HL-60/S4 (cell line): Measurements from ENCODE around the gene INO80B.

Experiments
- in situ Hi-C: fragments of 300-500 bp; cut with MboI; formaldehyde crosslinking; loops from 2 replicates; pipeline ENCODE4 v1.14.3; 2022; ENCODE audit warnings: low sequenced_read_pairs

Gene INO80B

DNA sequence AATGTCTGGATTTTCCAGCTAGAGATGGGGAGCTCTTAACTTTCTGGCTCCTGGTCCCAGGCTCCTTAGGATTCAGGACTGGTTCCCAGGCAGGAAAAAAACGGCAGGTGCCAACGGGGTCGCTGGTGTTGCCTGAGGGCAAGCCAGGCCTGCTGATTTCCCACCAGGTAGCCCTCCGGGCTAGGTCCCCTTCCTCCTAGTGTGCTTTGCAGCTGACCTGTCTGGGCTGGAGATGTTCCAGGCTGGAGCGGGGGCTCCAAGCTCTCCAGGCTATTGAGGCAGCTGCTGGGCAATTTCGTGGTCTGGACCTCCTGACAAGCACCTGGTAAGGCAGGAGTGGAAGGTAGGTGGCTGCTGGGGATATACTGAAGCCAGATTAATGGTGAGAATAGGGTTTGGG lies 19.6 kb downstream of the INO80B start:
- in situ Hi-C loops: no loop called here

- in situ Hi-C loops: no loop called here
These were observed 20.0 kb downstream of the INO80B start for GRCh38 chr2:74474899-74475298.

GRCh38 chr2:74481431-74481830 lies 26.5 kb downstream of the INO80B start:
- in situ Hi-C loops: loop anchor here (10.0 kb wide), 1 partner anchor 103 kb away; no protein-coding TSS in a partner anchor

DNA sequence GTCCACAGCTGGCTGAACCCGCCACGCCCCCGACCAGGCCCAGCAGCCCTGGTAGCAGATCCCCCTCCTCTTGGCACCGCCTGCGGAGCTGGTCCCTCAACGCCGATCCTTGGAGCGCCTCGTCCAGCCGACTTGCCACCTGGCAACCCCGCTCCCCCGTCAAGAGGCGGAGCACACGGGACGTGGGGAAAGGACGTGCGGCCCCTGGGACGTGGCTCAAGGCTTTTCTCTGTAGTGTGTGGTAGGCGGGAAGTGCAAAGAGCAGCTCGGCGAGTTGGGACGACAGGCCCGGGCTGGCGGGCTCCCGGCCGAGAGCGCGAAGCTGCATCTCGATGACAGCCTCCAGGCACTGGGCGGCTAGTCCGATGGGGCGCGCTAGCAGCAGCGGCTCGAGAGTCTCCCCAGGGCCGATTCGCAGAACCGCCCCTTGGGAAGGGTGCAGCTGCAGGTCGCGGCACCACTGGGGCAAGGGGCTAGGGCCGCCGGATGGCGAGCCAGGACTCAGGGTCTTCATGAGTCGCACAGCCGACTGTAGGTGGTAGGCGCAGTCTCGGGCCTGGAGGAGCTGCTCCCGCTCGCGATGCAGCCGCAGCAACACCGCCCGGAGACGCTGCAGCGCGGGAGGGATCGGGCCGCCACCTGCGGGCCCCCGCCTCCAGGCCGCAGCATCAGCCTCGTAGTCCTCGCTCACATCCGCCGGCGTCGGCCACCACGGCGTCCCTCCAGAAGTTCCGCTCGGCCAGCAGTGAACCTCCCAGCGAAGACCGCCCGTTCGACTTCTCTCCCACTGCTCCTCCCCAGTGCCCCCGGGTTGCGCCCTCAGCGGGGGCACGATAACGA lies 27.3 kb downstream of the INO80B start:
- in situ Hi-C loops: loop anchor here (10.0 kb wide), 1 partner anchor 103 kb away; no protein-coding TSS in a partner anchor

- in situ Hi-C loops: loop anchor here (10.0 kb wide), 1 partner anchor 102 kb away; no protein-coding TSS in a partner anchor
These were observed 28.2 kb downstream of the INO80B start, which contains the start of the genes CCDC142 and TTC31 for GRCh38 chr2:74482801-74483674. TSS of gene CCDC142 (minus strand) at chr2:74482998. CDS start at chr2:74482837, 161 bp downstream. TSS of gene TTC31 (plus strand) at chr2:74483081. CDS start at chr2:74483096, 15 bp downstream.

- in situ Hi-C loops: loop anchor here (10.0 kb wide), 1 partner anchor 101 kb away; no protein-coding TSS in a partner anchor
These were observed 28.8 kb downstream of the INO80B start for GRCh38 chr2:74483675-74484164.

- in situ Hi-C loops: loop anchor here (10.0 kb wide), 1 partner anchor 99 kb away; no protein-coding TSS in a partner anchor
These were observed 31.3 kb downstream of the INO80B start for GRCh38 chr2:74486141-74486540.

- in situ Hi-C loops: loop anchor here (10.0 kb wide), 1 partner anchor 96 kb away; no protein-coding TSS in a partner anchor
These were observed 34.0 kb downstream of the INO80B start for GRCh38 chr2:74488643-74489481.

GRCh38 chr2:74489906-74490305 lies 35.0 kb downstream of the INO80B start:
- in situ Hi-C loops: loop anchor here (10.0 kb wide), 1 partner anchor 95 kb away; no protein-coding TSS in a partner anchor

- in situ Hi-C loops: no loop called here
These were observed 37.0 kb downstream of the INO80B start for GRCh38 chr2:74491648-74492544.

- in situ Hi-C loops: no loop called here
These were observed 38.7 kb downstream of the INO80B start for GRCh38 chr2:74493546-74493945.

GRCh38 chr2:74495440-74495839 lies 40.6 kb downstream of the INO80B start:
- in situ Hi-C loops: no loop called here

GRCh38 chr2:74496997-74497776 lies 42.3 kb downstream of the INO80B start:
- in situ Hi-C loops: no loop called here

DNA sequence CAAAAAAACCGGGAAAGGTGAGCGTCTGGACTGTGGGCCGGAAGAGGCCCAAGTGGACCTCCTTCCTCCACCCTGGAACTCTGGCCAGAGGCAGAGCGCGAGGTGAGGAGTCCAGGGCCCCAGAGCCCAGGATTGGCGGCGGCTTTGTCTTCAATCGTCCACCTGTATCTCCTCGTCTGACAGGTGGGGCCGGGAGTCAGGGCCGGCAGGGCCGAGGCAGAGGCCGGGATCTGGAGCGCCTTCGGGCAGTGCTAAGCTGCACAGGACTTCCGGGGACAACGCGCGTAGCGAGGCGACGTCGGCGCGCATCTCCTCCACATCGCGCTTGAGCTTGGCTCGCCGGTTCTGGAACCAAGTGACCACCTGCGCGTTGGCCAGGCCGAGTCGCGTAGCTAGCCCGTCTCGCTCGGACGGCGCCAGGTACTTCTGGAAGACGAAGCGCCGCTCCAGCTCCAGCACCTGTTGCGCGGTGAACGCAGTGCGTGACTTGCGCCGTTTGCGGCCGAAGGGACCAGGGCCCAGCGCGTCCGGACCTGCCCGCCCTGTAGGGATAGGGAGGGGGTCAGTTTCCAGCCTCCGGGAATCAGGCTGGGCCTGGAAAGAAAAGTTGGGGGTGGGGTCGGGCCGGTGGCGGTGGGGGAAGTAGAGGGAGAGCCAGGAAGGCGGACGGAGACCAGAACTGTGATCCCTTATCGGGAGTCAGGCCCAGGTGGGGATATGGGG lies 43.1 kb downstream of the INO80B start:
- in situ Hi-C loops: no loop called here

GRCh38 chr2:74498500-74499266 lies 43.8 kb downstream of the INO80B start:
- in situ Hi-C loops: no loop called here

DNA sequence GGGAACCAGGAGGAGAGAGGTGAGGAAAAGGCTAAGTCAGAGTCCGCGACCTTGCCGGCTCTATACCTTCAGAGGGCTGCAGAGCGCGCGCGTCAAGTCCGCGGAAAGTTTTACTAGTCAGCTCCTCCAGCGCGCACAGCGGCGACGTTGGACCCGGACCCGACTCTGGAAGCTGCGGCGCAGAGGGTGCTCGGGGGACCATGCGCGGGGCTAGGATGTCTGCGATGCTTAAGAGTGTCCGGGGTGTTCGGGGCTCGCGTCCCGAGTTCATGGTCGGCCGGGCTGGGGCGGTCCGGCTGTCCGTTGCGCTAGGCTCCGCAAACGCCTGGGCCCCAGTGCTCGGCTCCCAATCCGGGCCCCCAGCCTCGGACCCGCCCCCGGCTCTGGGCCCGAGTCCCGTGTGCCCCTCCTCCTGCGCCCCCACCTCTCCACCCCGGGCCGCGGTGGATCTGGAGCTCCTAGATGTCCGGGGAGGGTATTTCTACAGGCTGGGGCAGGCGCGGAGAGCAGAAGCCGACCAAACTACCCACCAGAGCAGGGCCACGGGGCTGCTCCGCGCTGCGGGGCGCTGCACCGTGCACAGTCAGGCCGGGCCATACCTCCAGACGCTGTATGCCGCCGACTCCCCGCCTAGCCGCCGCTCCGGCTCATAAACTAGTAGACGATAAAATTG lies 44.5 kb downstream of the INO80B start, which contains the start of gene LBX2:
TSS of gene LBX2 (minus strand) at position 337 of the 673 bp plus-strand sequence. CDS start at position 271, 66 bp downstream.
- in situ Hi-C loops: no loop called here
